ENCODE measurements around the gene G6PC3. TPM values are rescaled to one million over a fixed set of nuclear protein-coding genes. Genes with fewer than 3 reads are reported as not detected.
A peak's percentile ranks its signal among the peaks of the same experiment; 100 is the strongest.

G6PC3 gene
- polyA plus RNA-seq, 4 donors = 73.2 to 104 (median 83.4) TPM

- DNase-seq (ENCODE audit: low read depth in 4 of 4, low spot score in 2 of 4) = no peak
These were observed 11.2 kb upstream of the G6PC3 start for GRCh38 chr17:44059101-44059892.

GRCh38 chr17:44061446-44061845, 9.1 kb upstream of the G6PC3 start:
- DNase-seq (ENCODE audit: low read depth in 4 of 4, low spot score in 2 of 4) = no peak

GRCh38 chr17:44062871-44063270, 7.7 kb upstream of the G6PC3 start:
- DNase-seq (ENCODE audit: low read depth in 4 of 4, low spot score in 2 of 4) = no peak

GRCh38 chr17:44063704-44064639, 6.6 kb upstream of the G6PC3 start:
- no peak for DNase-seq (ENCODE audit: low read depth in 4 of 4, low spot score in 2 of 4)

- DNase-seq (ENCODE audit: low read depth in 4 of 4, low spot score in 2 of 4) = no peak
These were observed 4.8 kb upstream of the G6PC3 start for GRCh38 chr17:44065668-44066203.

GRCh38 chr17:44066204-44066930, 4.2 kb upstream of the G6PC3 start, which contains the start of gene LSM12:
Gene LSM12 (minus strand): TSS chr17:44066671. CDS start chr17:44066587, 84 bp downstream.
- DNase-seq (ENCODE audit: low read depth in 4 of 4, low spot score in 2 of 4) = peak in 3 of 4 donors; percentile 81 to 88 (median 83)

GRCh38 chr17:44067545-44067940, 3.0 kb upstream of the G6PC3 start:
- no peak for DNase-seq (ENCODE audit: low read depth in 4 of 4, low spot score in 2 of 4)

GRCh38 chr17:44069974-44070454, 521 bp upstream of the G6PC3 start:
- no peak for DNase-seq (ENCODE audit: low read depth in 4 of 4, low spot score in 2 of 4)

GRCh38 chr17:44071198-44071520, 624 bp downstream of the G6PC3 start:
- DNase-seq (ENCODE audit: low read depth in 4 of 4, low spot score in 2 of 4) = no peak

GRCh38 chr17:44071772-44072171, 1.2 kb downstream of the G6PC3 start:
- DNase-seq (ENCODE audit: low read depth in 4 of 4, low spot score in 2 of 4) = no peak

GRCh38 chr17:44074231-44074910, 3.8 kb downstream of the G6PC3 start:
- no peak for DNase-seq (ENCODE audit: low read depth in 4 of 4, low spot score in 2 of 4)

- DNase-seq (ENCODE audit: low read depth in 4 of 4, low spot score in 2 of 4) = no peak
These were observed 4.4 kb downstream of the G6PC3 start for GRCh38 chr17:44074911-44075285.

- DNase-seq (ENCODE audit: low read depth in 4 of 4, low spot score in 2 of 4) = no peak
These were observed 5.2 kb downstream of the G6PC3 start for GRCh38 chr17:44075598-44076293.

- no peak for DNase-seq (ENCODE audit: low read depth in 4 of 4, low spot score in 2 of 4)
These were observed 6.4 kb downstream of the G6PC3 start for GRCh38 chr17:44076716-44077594.

- DNase-seq (ENCODE audit: low read depth in 4 of 4, low spot score in 2 of 4) = no peak
These were observed 7.0 kb downstream of the G6PC3 start for GRCh38 chr17:44077595-44077909.

GRCh38 chr17:44078412-44078811, 7.9 kb downstream of the G6PC3 start:
- DNase-seq (ENCODE audit: low read depth in 4 of 4, low spot score in 2 of 4) = no peak

- no peak for DNase-seq (ENCODE audit: low read depth in 4 of 4, low spot score in 2 of 4)
These were observed 9.6 kb downstream of the G6PC3 start for GRCh38 chr17:44079877-44080821.

Data from left renal cortex interstitium (tissue), 4 donors.